MM.1S (cell line): Measurements from ENCODE around the gene AGAP1.

ENCODE experiments used
- DNase-seq: peaks from one replicate; pipeline ENCODE4 v3.0.0-alpha.2; 2015
- H2AFZ ChIP-seq: fragments of 300-600 bp; sonication (generic); 2 replicates; pipeline ENCODE4 v1.6.0; 2016; ENCODE audit warnings: antibody characterized with exemption, low read length
- H3F3A ChIP-seq: fragments of 300-600 bp; sonication (generic); 2 replicates; pipeline ENCODE4 v1.6.1; 2016; ENCODE audit warnings: mild to moderate bottlenecking, antibody characterized with exemption, low read length, moderate library complexity, mixed read lengths; ENCODE audit not compliant: insufficient read depth
- H3K27ac ChIP-seq: fragments of 300-600 bp; sonication (generic); 2 replicates; pipeline ENCODE4 v1.5.1; 2016; ENCODE audit warnings: mild to moderate bottlenecking, low read length
- H3K27me3 ChIP-seq: fragments of 300-600 bp; sonication (generic); replicated peaks from 2 replicates; pipeline ENCODE4 v1.6.0; 2016; ENCODE audit warnings: low read length; ENCODE audit not compliant: insufficient read depth
- H3K36me3 ChIP-seq: fragments of 300-600 bp; sonication (generic); replicated peaks from 2 replicates; pipeline ENCODE4 v1.6.1; 2016; ENCODE audit warnings: mild to moderate bottlenecking, low read length, mixed read lengths; ENCODE audit not compliant: insufficient read depth
- H3K4me1 ChIP-seq: fragments of 300-600 bp; sonication (generic); 2 replicates; pipeline ENCODE4 v1.6.1; 2016; ENCODE audit warnings: low read length, mixed read lengths
- H3K4me2 ChIP-seq: fragments of 300-600 bp; sonication (generic); 2 replicates; pipeline ENCODE4 v1.6.0; 2016; ENCODE audit warnings: low read depth, low read length
- H3K4me3 ChIP-seq: fragments of 300-600 bp; sonication (generic); 2 replicates; pipeline ENCODE4 v1.5.1; 2016; ENCODE audit warnings: low read length, mixed read lengths
- H3K79me2 ChIP-seq: fragments of 300-600 bp; sonication (generic); 2 replicates; pipeline ENCODE4 v1.6.1; 2016; ENCODE audit warnings: mixed run types, low read length, mixed read lengths
- H3K9ac ChIP-seq: fragments of 300-600 bp; sonication (generic); 2 replicates; pipeline ENCODE4 v1.6.1; 2016; ENCODE audit warnings: low read length, mixed read lengths
- H3K9me2 ChIP-seq: fragments of 300-600 bp; sonication (generic); replicated peaks from 2 replicates; pipeline ENCODE4 v1.6.1; 2016; ENCODE audit warnings: mild to moderate bottlenecking, low read length, mixed read lengths; ENCODE audit not compliant: insufficient read depth
- H3K9me3 ChIP-seq: fragments of 300-600 bp; sonication (generic); replicated peaks from 2 replicates; pipeline ENCODE4 v1.6.1; 2016; ENCODE audit warnings: mild to moderate bottlenecking, low read length, mixed read lengths; ENCODE audit not compliant: insufficient read depth
- H4K20me1 ChIP-seq: fragments of 300-600 bp; sonication (generic); 2 replicates; pipeline ENCODE4 v1.6.1; 2016; ENCODE audit warnings: mild to moderate bottlenecking, low read length, moderate library complexity, mixed read lengths; ENCODE audit not compliant: insufficient read depth
- EZH2 ChIP-seq: fragments of 300-600 bp; sonication (generic); optimal IDR thresholded peaks from 2 replicates; pipeline ENCODE3; 2017; ENCODE audit warnings: low read depth, mild to moderate bottlenecking, antibody characterized with exemption, low read length, mixed read lengths
- EZH2phosphoT487 ChIP-seq: fragments of 300-600 bp; sonication (generic); IDR thresholded peaks from 2 replicates; pipeline ENCODE4 v1.6.1; 2018; ENCODE audit warnings: antibody characterized with exemption, low read length
- TF ChIP-seq, protein P1 (sequence below): fragments of 300-600 bp; sonication (generic); IDR thresholded peaks from 2 replicates; pipeline ENCODE4 v1.5.1; 2016; ENCODE audit warnings: antibody characterized with exemption, low read length, mixed read lengths

AGAP1 gene

DNA sequence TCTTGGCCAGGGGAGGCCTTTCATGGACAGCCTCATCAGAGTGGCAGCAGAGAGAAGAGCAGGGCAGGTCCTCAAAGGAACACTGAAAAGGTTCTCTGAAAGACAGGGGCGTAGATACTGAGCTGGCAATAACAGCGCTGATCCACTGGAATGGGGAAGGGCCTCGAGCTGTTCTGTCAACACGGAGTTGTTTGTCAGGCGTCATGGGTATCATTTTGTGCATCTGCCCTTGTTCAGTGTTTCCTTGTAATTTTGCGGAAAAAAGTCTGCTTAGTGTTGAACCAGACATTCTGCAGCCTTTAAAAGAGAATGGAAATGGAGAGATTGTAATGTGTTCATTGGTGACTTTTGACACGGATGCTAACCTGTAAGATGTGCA, 21.5 kb downstream of the AGAP1 start:
- Histone ChIP-seq H3K27me3 (no peaks in the 10 kb centered on the region), H3K79me2 (peaks cover 98% of the 10 kb centered on the region), H3K27ac (no peak overlapping the region), H3F3A (no peaks in the 10 kb centered on the region), H4K20me1 (0 out of 2 replicates have a peak, but pooled peaks cover 3% of the 10 kb centered on the region), H2AFZ (no peak overlapping the region), H3K36me3 (no peaks in the 10 kb centered on the region), H3K4me1 (0 out of 2 replicates have a peak, but pooled peaks cover 3% of the 10 kb centered on the region), H3K4me3 (no peak overlapping the region), H3K9me2 (no peaks in the 10 kb centered on the region), H3K9ac (no peak overlapping the region), H3K4me2 (no peak overlapping the region), H3K9me3 (no peaks in the 10 kb centered on the region)
- TF ChIP-seq, protein P1, sequence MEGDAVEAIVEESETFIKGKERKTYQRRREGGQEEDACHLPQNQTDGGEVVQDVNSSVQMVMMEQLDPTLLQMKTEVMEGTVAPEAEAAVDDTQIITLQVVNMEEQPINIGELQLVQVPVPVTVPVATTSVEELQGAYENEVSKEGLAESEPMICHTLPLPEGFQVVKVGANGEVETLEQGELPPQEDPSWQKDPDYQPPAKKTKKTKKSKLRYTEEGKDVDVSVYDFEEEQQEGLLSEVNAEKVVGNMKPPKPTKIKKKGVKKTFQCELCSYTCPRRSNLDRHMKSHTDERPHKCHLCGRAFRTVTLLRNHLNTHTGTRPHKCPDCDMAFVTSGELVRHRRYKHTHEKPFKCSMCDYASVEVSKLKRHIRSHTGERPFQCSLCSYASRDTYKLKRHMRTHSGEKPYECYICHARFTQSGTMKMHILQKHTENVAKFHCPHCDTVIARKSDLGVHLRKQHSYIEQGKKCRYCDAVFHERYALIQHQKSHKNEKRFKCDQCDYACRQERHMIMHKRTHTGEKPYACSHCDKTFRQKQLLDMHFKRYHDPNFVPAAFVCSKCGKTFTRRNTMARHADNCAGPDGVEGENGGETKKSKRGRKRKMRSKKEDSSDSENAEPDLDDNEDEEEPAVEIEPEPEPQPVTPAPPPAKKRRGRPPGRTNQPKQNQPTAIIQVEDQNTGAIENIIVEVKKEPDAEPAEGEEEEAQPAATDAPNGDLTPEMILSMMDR: no peak
- TF ChIP-seq EZH2phosphoT487 (no peak), EZH2 (no peak)
- DNase-seq: no peak

DNA sequence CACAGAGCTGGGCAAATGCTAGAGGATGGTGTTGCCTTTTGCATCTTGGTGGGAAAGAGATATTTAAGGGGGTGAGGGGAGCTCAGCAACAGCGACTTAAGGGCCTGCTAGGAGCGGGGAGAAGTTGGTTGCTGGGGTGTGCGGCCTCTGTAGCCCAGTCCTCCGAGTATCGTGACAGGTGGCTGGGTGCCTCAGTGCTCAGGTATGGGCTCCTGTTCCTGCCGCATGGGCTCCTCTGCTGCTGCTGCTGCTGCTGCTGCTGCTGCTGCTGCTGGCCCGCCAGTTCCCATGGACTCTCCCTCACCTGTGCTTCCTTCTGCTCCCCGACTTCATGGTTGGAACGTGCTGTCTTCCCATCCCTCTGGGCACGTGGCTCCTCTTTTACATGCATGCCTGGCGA, 22.0 kb downstream of the AGAP1 start:
- no peak overlapping the region for H3K4me2 ChIP-seq

DNA sequence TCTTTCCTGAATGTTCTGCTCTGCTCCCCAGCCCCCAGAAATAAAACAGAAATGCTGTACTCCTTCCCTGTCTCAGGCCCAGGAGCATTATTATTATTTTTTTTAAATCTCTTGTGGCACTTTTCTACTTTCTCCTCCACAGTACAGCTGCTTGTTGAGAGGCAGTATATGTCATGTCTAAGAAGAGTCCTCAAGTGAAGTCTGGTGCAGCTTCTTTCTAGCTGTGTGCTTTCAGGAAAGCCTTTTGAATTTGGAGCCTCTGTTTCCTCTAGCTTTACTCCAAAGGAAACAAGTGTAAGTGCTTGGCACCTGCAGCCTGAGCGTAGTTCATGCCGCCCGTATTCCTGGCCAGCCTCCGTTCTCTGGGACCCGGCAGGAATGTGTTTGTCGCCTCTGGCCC, 22.4 kb downstream of the AGAP1 start:
- TF ChIP-seq, protein P1: no peak
- no peak for TF ChIP-seq EZH2phosphoT487
- TF ChIP-seq EZH2: no peak
- Histone ChIP-seq H3K9me3 (no peaks in the 10 kb centered on the region), H2AFZ (no peak overlapping the region), H3K9ac (no peak overlapping the region), H3K4me2 (no peak overlapping the region), H4K20me1 (no peaks in the 10 kb centered on the region), H3K4me3 (no peak overlapping the region), H3K4me1 (0 out of 2 replicates have a peak, but pooled peaks cover 3% of the 10 kb centered on the region), H3K9me2 (no peaks in the 10 kb centered on the region), H3K27me3 (no peaks in the 10 kb centered on the region), H3K36me3 (no peaks in the 10 kb centered on the region), H3F3A (no peaks in the 10 kb centered on the region), H3K27ac (no peak overlapping the region), H3K79me2 (peaks cover 99% of the 10 kb centered on the region)
- DNase-seq: no peak

More for the DNA sequence above, 22.0 kb downstream of the AGAP1 start:
- Histone ChIP-seq H4K20me1 (no peaks in the 10 kb centered on the region), H3F3A (no peaks in the 10 kb centered on the region), H3K4me3 (no peak overlapping the region), H3K4me1 (0 out of 2 replicates have a peak, but pooled peaks cover 3% of the 10 kb centered on the region), H3K27ac (no peak overlapping the region), H3K27me3 (no peaks in the 10 kb centered on the region), H3K36me3 (no peaks in the 10 kb centered on the region), H3K79me2 (peaks cover 98% of the 10 kb centered on the region), H3K9ac (no peak overlapping the region), H3K9me2 (no peaks in the 10 kb centered on the region), H3K9me3 (no peaks in the 10 kb centered on the region), H2AFZ (no peak overlapping the region)
- DNase-seq: no peak
- TF ChIP-seq EZH2phosphoT487 (no peak), EZH2 (no peak)
- TF ChIP-seq, protein P1: no peak
